ENCODE results near the gene SNX14. TPM values are rescaled to one million over a fixed set of nuclear protein-coding genes. Genes with fewer than 3 reads are reported as not detected.

The SNX14 gene
- 10 to 100 TPM; 50.8 to 97.3 (median 76.9) TPM for total RNA-seq

GRCh38 chr6:85593438-85594196 is at the start of gene SNX14:
Gene SNX14 (minus strand): TSS chr6:85593858. CDS start chr6:85593718, 140 bp downstream.
- WGBS, 2 donors, result 0 to 1% methylated on average over 20 to 24 of the region's 82 CpGs
- peak; percentile 31 to 81 for TF ChIP-seq POLR2A (IDR thresholded peaks at IDR 0.05)
- peak; percentile 53 to 96 for TF ChIP-seq EP300 (IDR thresholded peaks at IDR 0.05)
- TF ChIP-seq CTCF (IDR thresholded peaks at IDR 0.05), result peak in 2 of 5 experiments; percentile 39 to 64
- H3K9me3 ChIP-seq, result no peaks in the 10 kb centered on the region
- no peaks in the 10 kb centered on the region for H3K27me3 ChIP-seq
- DNase-seq (ENCODE audit: low spot score in 2 of 2), result peak; percentile 88 to 93
- no peaks in the 10 kb centered on the region for H3K36me3 ChIP-seq
- peak within 1 kb of the TSS; percentile 73 to 96 (median 78) for H3K4me3 ChIP-seq
- H3K4me1 ChIP-seq, result peaks cover 5 to 25% (median 13%) of the 10 kb centered on the region in 4 donors
- peak within 1 kb of the TSS; percentile 80 to 98 (median 92) for H3K27ac ChIP-seq

DNA sequence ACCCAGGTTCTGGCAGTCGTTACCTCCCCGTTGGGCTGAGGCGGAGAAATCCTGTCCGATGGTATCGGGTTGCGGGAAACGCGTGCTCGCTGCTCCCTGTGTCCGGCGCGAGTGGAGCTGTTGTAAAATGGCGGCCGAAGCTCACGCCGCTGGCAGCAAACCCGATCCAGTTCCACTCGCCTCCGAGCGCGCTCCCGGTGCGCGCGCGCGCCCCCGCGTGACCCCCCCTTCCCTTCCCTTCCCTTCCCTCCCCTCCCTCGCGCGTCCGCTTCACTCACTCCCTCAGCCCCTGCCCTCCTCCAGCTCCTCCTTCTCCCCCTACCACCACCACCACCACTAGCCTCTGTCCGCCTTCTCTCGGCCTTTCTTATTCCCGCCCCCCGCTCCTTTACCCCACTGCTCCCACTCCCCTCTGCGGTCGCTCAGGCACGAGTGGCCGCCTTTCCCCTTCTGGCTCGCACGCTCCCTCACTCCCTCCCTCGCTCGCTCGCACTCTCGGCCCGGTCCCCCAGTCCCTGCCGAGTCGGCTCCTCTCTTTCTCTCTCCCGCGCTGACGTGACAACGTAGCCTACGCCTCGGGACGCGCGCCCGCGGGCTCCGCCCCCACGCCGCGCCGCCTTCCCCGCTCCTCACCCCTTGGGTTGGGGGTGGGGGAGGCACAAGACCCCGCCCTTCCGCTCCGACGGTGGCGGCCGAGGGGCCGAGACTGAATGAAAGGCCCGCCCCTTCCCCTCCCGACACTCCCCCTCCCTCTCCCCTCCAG is 49.3 kb upstream of the SNX14 start, which contains the start of gene SYNCRIP:
Gene SYNCRIP (minus strand): TSS at position 113 of the 763 bp plus-strand sequence. CDS start 1,447 bp downstream, outside the sequence.
- Histone ChIP-seq H3K9me3 (no peaks in the 10 kb centered on the region), H3K36me3 (peaks cover 0 to 20% (median 5%) of the 10 kb centered on the region in 3 donors), H3K27ac (peak within 1 kb of the TSS; percentile 90 to 99 (median 98)), H3K27me3 (no peaks in the 10 kb centered on the region), H3K4me3 (peak within 1 kb of the TSS; percentile 93 to 99 (median 96)), H3K4me1 (peaks cover 0 to 50% (median 21%) of the 10 kb centered on the region in 4 donors)
- TF ChIP-seq CTCF (IDR thresholded peaks at IDR 0.05) (peak in 1 of 5 experiments; percentile 10), EP300 (IDR thresholded peaks at IDR 0.05) (peak; percentile 66 to 98), POLR2A (IDR thresholded peaks at IDR 0.05) (peak; percentile 88 to 96)
- 1% methylated on average over 61 to 69 of the region's 76 CpGs for WGBS, 2 donors
- DNase-seq (ENCODE audit: low spot score in 2 of 2), result peak; percentile 97

DNA sequence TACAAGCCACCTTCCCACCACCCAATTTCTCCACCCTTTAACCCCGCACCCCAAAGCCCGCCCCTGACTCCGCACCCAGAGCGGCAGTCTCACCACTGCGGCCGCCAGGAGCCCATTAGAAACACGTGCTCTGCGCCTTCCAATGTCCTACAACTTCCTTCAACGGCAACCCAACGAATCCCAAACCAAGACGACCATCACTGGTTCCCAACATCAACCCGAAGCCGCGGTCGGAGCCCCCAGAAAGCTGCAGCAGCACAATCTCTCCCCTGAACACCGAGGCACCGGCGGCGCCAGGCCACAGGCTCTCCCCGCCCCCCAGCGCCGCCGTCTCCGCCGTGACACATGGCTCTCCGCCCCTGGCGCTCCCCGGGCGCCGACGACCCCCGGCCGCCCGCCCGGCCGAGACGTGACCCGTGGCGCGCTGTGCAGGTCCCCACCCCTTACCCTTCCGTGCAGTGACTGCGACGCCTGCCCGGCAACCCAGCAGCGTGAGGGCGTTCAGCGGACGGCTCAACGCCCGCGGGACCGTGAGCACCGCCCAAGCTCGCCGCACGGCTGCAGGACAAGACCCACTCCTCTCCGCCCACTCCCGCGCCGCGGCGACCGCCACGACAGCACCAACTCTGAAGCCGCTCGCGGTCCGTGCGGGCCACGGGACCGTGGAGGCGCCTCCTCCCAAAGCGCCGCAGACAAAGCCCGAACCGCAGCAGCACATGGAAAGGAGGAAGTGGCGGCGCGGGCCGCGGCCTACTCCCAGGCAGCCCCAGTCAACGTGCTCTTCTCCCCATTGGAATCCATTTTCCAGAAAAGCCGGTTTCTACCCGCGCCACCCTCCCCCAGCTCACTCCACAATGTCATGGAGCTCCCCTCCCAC is 48.5 kb upstream of the SNX14 start:
- 0 to 1% methylated on average over 73 to 77 of the region's 85 CpGs for WGBS, 2 donors
- peak; percentile 17 to 61 for DNase-seq (ENCODE audit: low spot score in 2 of 2)
- Histone ChIP-seq H3K4me3 (peak overlapping the region; percentile 93 to 99 (median 96)), H3K9me3 (no peaks in the 10 kb centered on the region), H3K27ac (peak overlapping the region; percentile 90 to 99 (median 98)), H3K4me1 (peaks cover 0 to 58% (median 21%) of the 10 kb centered on the region in 4 donors), H3K27me3 (no peaks in the 10 kb centered on the region), H3K36me3 (peaks cover 0 to 28% (median 5%) of the 10 kb centered on the region in 3 donors)
- TF ChIP-seq POLR2A (IDR thresholded peaks at IDR 0.05), result no peak
- TF ChIP-seq EP300 (IDR thresholded peaks at IDR 0.05), result no peak
- TF ChIP-seq CTCF (IDR thresholded peaks at IDR 0.05), result no peak

- 0% methylated on average over 14 of the region's 14 CpGs for WGBS, 2 donors
- H3K9me3 ChIP-seq, result no peaks in the 10 kb centered on the region
- peaks cover 0 to 64% (median 23%) of the 10 kb centered on the region in 4 donors for H3K4me1 ChIP-seq
- H3K36me3 ChIP-seq, result peaks cover 0 to 35% (median 5%) of the 10 kb centered on the region in 3 donors
- peak overlapping the region; percentile 90 to 99 (median 98) for H3K27ac ChIP-seq
- no peaks in the 10 kb centered on the region for H3K27me3 ChIP-seq
- DNase-seq (ENCODE audit: low spot score in 2 of 2), result no peak
- peak overlapping the region; percentile 93 to 99 (median 96) for H3K4me3 ChIP-seq
- TF ChIP-seq CTCF (IDR thresholded peaks at IDR 0.05) (no peak), POLR2A (IDR thresholded peaks at IDR 0.05) (no peak), EP300 (IDR thresholded peaks at IDR 0.05) (no peak)
Measured at GRCh38 chr6:85641522-85641896, 47.9 kb upstream of the SNX14 start.
